Measurements from ENCODE around the gene NKAIN2.

- TF ChIP-seq ZNF699 (CRISPR knock-in tag; IDR thresholded peaks at IDR 0.05; ENCODE audit: insufficient replicate concordance) (no peak), ZNF384 (IDR thresholded peaks at IDR 0.05; ENCODE audit: low read depth, low read length) (no peak), SNRNP70 (optimal IDR thresholded peaks at IDR 0.05; ENCODE audit: low read depth, low read length) (no peak), ZKSCAN8 (CRISPR knock-in tag; IDR thresholded peaks at IDR 0.05) (no peak), NFIX (CRISPR knock-in tag; IDR thresholded peaks at IDR 0.05; ENCODE audit: low read depth) (no peak), CTCF (IDR thresholded peaks at IDR 0.05 in 2 of 3, conservative IDR thresholded peaks at IDR 0.05 in 1 of 3; ENCODE audit: insufficient read depth in 2 of 3, low read depth in 1 of 3, low read length in 3 of 3) (no peak), ATF3 (IDR thresholded peaks at IDR 0.05) (no peak), ATF3 (CRISPR knock-in tag; conservative IDR thresholded peaks at IDR 0.05) (no peak)
Observed at GRCh38 chr6:124753562-124754105, 950.0 kb downstream of the NKAIN2 start.
